HepG2 (cell line): ENCODE results near the gene ELF1.

Experiments used
- ARNTL ChIP-seq: sonication (generic); formaldehyde crosslinking; IDR thresholded peaks from 2 replicates; pipeline ENCODE4 v1.4.0; 2020; ENCODE audit warnings: mild to moderate bottlenecking, missing genetic modification reagents
- BCL3 ChIP-seq: sonication (generic); formaldehyde crosslinking; IDR thresholded peaks from 2 replicates; pipeline ENCODE4 v1.5.1; 2020; ENCODE audit warnings: mild to moderate bottlenecking, missing genetic modification reagents, moderate library complexity
- ETV6 ChIP-seq: sonication (generic); formaldehyde crosslinking; conservative IDR thresholded peaks from 2 replicates; pipeline ENCODE4 v1.4.0; 2020; ENCODE audit warnings: missing genetic modification reagents
- GABPA ChIP-seq, 2 experiments: IDR thresholded peaks; 2 replicates each; pipeline ENCODE4 v1.6.1; 2011 to 2016; ENCODE audit warnings: low read depth in 2 of 2, low read length in 1 of 2, missing biosample characterization in 1 of 2, missing genetic modification characterization in 1 of 2
- HMGXB4 ChIP-seq, 2 experiments: sonication (generic) in 1 of 2; formaldehyde crosslinking in 1 of 2; IDR thresholded peaks; 2 replicates each; pipeline versions ENCODE4 v1.4.0 to v1.6.1; 2018 to 2020; ENCODE audit warnings: missing genetic modification reagents in 2 of 2, borderline replicate concordance in 1 of 2, low read depth in 1 of 2, mild to moderate bottlenecking in 1 of 2, missing biosample characterization in 1 of 2
- LRRFIP1 ChIP-seq: sonication (generic); formaldehyde crosslinking; conservative IDR thresholded peaks from 2 replicates; pipeline ENCODE4 v1.4.0; 2020; ENCODE audit warnings: missing genetic modification reagents
- POLR2AphosphoS5 ChIP-seq: IDR thresholded peaks from 2 replicates; pipeline ENCODE4 v1.6.1; 2012; ENCODE audit warnings: low read depth, low read length
- ZNF788 ChIP-seq: sonication (generic); formaldehyde crosslinking; IDR thresholded peaks from 2 replicates; pipeline ENCODE4 v1.5.0; 2020; ENCODE audit warnings: mild to moderate bottlenecking, missing genetic modification reagents, borderline replicate concordance
- TF ChIP-seq, protein P1 (sequence below): sonication (generic); formaldehyde crosslinking; IDR thresholded peaks from 2 replicates; pipeline ENCODE4 v1.4.0; 2020; ENCODE audit warnings: missing genetic modification reagents, borderline replicate concordance

DNA sequence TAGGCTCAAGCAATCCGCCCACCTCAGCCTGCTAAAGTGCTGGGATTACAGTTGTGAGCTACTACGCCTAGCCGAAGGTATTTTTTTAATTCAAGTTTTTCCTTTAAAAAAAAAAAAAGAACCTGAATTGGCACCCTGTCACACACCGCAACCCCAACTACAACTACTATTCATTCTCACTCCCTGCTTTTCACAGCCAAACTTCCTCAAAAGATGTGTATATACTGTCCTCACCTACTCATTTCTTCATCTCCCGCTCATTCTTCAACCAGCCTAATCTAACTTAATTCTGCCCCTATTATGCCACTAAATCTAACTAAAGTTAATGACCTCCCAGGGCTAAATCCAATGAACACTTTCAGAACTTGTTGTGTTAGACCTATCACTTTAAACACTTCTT is 29.5 kb upstream of the ELF1 start:
- TF ChIP-seq, protein P1, sequence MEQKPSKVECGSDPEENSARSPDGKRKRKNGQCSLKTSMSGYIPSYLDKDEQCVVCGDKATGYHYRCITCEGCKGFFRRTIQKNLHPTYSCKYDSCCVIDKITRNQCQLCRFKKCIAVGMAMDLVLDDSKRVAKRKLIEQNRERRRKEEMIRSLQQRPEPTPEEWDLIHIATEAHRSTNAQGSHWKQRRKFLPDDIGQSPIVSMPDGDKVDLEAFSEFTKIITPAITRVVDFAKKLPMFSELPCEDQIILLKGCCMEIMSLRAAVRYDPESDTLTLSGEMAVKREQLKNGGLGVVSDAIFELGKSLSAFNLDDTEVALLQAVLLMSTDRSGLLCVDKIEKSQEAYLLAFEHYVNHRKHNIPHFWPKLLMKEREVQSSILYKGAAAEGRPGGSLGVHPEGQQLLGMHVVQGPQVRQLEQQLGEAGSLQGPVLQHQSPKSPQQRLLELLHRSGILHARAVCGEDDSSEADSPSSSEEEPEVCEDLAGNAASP (CRISPR knock-in tag), result no peak
- TF ChIP-seq HMGXB4 (CRISPR knock-in tag; IDR thresholded peaks at IDR 0.05; ENCODE audit: borderline replicate concordance in 1 of 2, low read depth in 1 of 2) (no peak), ZNF788 (CRISPR knock-in tag) (no peak), BCL3 (CRISPR knock-in tag) (no peak), POLR2AphosphoS5 (no peak), ETV6 (CRISPR knock-in tag) (no peak), ARNTL (CRISPR knock-in tag) (no peak), GABPA (IDR thresholded peaks at IDR 0.05; ENCODE audit: low read depth, low read length) (no peak), GABPA (CRISPR knock-in tag; IDR thresholded peaks at IDR 0.05; ENCODE audit: low read depth) (no peak), LRRFIP1 (CRISPR knock-in tag) (no peak)
